GM21529 (cell line): ENCODE measurements around the gene NET1.
"Not testable (repeated sequence)": the region's sequence is repeated elsewhere in the genome, so short reads cannot be mapped to it uniquely, and the experiment has no call there.

Source experiments
- ATAC-seq: cut with Tn5 transposase; IDR thresholded peaks from one replicate; pipeline ENCODE4 v1.9.1; 2021; ENCODE audit not compliant: unreplicated experiment

The NET1 gene

DNA sequence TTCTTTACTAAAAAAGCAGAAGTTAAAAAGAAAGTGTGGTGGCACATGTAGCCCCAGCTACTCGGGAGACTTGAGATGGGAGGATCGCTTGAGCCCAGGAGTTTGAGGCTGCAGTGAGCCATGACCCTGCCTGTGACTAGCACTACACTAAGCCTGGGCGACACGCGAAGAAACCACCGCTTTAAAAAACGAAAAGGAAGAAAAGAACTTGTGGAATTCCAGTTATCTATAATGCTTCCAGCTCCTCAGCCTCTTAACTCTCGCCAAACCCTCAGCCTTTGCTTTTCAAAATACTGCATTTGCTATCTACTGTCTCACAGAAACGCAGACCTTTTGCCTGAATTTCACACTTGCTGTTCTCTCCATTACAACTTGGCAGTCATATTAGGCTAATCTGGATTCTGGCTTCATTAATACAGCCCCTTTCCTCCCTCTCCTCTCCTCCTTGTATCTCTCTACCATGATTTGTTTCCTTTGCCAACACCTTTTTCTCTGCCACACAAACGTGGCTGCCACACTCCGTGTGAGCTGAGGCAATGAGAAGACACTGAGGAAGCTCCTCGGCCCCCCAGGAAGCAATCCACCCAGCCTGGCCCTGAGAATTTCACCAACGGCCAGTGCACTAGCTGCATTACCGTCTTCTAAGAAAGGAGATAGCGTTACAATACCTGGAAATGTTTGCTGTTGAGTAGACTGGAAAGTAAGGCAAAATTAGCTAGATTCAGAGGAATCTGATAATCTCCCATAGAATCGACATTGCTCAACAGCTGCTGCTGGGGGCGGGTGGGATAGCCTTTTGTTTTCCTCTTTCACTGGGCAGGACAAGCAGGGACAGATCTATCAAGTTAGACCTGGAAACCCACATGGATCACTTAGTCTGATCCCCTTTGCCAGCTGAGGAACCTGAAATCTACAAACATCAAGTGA lies 49.8 kb downstream of the NET1 start:
- ATAC-seq = no peak

DNA sequence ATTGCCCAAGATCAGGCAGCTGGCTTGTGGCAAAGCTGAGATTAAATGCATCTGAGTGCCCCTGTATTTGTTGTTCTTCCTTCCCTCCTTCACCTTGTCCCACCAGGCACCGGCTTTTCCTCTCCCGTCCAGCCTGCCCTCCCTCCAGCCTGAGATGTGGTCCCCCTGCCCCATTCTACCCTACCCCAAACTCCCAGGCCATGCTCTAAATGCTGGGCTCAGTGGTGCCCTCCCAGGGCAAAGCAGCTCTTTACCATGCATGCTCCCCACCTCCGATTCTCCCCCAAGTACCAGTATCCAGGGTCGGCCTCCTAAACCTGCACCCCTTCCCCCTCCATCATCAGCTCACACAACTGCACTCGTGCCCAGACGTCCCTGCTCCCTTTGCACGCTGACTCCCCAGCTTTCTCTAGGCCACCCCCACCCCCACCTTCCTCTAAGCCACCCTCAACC lies 50.5 kb downstream of the NET1 start:
- ATAC-seq = no peak

DNA sequence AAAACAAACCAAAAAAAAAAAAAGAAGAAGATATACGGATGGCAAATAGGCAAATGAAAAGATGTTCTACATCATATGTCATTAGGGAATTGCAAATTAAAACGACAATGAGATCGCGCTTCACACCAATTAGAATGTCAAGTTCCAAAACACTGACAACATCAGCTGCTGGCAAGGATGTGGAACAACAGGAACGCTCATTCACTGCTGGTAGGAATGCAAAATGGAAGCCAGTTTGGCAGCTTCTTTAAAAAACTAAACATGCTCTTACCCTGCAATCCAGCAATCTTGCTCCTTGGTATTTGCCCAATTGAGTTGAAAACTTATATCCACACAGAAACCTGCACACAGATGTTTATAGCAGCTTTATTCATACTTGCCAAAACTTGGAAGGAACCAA lies 52.2 kb downstream of the NET1 start:
- ATAC-seq = no peak

DNA sequence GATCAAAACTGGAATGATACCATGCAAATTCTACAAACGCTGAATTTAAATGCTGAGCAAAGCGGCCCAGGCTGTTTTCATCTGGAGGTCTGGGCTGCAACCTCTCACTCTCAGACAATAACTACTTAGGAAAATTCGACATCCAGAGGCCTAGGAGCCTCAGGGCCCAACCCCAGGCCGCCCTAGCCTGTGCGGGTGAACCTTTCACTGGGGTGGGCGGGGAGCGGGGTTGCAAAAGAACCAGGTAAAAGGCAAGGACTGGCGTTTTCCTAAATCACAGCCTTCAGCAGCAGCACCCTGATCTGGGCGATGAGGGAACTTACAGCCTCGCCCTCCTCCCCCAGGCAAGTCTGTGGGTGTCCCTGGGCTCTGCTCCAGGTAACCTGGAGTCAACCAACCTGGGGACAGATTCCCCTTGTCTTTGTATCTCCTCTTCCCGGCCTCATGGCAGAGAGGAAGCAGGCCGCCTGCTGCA lies 53.7 kb downstream of the NET1 start:
- ATAC-seq = no peak

DNA sequence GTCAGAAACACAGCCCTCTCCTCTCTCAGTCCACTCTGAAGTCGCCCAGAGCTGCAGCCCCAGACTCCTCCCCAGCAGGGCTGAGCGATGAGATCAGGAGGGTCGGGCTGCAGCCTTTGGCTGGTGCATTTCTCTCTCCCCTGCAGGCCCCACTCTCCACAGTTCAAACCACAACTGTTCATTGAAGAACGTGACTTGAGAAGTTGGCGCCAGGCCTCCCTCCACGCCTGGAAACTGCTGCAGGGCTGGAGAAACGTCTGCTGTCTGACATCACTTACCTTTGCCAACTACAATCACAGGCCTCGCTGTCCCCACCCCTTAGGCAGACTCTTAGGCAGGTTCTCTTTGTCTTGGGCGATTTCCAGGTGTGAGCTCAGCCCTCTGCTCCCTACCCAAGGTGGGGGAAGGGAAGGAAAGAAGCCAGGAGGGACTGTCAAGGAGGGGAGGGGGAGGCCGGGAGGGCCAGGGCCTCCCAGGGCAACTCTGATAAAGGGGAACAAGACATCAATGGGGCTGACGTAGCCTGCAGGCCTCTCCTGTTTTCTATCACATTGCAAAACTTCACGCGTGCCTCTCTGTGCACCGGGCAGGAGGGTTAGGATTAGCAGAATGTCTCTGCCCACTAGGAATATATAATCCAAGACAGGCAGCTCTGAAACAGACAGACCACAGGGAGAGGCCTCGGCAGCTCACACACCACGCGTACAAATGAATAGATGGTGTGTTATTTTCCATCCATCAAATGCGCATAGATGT lies 54.3 kb downstream of the NET1 start:
- ATAC-seq = no peak

DNA sequence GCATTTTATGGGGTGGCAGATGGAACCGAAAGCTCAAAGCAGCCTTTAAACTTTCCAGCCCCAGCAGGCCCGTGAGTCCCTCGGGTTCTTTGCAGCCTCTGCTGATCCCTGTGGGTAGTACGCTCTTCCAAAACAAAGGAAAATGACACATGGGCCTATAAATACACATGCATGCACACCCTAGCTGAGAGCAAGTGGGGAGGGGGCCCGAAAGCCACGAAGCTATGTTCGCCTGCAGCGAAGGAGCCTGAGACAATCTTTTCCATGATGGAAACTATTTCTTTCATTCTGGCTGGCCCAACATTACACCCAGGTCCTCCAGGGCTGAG lies 54.8 kb downstream of the NET1 start:
- ATAC-seq = no peak

DNA sequence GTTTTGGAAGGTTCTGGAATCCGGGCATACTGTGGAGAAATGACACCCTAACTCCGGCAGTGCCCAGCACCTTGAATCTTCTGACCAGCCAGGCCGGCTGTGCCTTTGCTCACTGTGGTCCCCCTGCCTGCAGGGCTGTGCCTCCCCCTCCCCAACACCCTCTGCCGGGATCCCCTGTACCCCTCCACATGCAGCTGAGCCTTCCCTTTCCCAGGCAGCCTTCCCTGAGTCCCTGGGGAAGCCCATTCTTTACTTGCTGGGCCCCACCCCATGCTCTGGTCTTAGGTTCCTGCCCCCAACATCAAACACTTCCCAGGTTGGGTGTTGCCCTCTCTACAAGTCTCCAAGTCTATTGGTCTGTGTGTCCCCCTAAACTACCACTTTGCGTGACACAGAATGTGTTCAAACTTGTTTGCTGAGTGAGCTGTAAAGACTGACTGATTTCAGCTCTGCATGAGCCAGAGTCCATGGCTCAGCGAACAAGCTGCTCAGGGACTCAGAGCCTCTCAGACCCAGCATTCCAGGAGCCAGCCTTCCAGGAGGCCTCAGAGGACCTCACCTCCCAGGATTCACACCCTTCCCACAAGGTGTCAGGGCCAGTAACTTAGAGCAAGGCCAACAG lies 55.4 kb downstream of the NET1 start:
- no peak for ATAC-seq

DNA sequence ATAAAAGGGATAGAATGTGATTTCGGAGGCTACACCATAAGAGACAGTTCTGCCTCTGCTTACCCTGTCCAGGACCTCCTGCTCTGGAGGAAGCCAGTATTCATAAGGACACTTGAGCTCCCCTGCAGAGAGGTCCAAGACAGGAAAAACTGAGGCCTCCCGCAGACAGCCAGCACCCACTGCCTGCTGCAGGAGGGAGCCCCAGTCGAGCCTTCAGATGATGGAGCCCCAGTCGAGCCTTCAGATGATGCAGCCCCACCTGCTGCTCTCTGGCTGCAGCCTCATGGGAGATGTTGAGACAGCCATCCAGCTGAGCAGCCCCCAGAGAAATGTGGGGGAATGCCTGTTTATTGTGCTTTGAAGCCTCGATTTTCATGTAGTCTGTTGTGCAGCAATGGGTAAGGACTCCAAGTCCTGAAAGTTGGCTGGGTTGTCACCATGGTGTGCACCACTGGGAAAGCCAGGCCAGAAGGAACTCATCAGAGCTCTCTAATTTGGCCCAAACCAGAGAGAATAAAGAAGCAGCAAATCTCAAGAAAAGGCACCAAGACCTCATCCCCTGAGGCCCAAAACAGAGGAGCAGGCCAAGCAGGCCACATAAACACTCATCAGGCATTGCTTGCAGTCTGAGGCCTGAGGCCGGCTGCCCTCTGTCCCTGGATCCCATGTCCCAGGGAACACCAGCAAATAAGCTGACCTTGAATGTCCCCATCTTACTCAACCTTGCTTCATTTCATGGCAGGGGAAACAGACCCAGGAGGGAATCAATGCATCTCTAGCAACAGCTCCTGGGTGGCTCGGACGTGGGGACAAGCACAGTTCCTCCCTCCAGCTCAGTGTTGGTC lies 56.1 kb downstream of the NET1 start:
- no peak for ATAC-seq

DNA sequence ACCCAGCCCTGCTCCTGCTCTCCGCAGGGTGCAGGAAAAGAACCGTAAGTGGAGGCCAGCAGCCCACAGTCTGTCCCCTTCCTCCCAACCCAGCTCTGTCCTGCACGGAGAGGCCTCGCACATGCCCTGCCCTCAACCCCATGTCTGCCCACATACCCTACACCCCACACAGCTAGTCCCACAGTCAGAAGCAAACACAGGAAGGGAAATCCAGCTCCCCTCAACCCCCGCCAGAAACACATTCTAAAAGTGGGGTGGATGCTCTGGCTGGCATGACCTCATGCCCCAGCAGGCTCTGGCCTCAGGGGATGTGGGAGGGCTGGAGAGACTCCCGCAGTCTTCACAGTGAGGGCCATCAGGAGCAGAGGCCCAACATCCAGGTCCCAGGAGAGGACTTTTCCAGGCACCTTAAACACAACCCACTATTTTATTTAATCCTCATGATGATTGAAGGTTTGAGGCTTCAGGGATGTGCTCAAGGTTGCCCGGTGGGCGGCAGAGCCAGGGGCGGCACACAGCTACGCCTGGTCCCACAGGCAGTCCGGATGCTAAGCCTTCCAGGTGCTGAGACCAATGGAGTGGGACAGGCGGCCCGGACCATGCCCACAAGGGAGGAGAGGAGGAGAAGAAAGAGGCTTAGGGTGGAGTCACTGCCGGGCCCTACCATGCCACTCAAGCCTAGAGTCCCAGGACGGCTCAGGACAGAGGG lies 57.1 kb downstream of the NET1 start:
- no peak for ATAC-seq

DNA sequence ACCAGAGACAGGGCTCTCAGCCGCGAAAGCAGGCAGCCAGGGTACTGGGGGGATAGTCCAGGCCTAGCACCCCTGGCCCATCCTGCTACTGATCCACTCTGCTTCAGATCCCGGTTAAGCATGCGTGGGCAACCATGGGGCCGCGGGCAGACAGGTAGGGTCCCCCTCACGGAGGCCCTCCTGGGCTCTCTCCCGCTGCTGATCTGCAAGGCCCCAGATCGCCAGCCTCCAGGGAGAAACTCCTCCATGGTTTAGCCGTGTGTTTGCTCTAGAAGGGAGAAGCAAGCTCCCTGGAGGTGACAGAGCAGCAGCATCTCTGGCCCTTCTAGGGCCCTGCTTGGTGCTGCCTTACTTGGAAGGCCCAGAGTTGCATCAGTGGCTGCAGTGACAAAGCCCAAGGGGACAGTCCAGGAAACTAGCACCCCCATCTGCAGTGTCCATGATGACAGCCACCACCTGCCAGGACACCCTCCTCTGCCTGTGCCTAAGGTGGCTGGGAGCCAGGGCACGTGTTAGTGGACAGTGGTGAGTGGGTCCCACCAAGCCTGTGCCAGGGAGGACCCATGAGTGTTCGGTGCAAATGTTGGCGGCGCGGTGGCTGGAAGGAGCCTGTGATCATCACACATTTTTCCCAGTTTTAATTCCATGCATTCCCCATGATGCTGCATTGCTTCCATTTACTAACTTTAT lies 57.9 kb downstream of the NET1 start:
- no peak for ATAC-seq

DNA sequence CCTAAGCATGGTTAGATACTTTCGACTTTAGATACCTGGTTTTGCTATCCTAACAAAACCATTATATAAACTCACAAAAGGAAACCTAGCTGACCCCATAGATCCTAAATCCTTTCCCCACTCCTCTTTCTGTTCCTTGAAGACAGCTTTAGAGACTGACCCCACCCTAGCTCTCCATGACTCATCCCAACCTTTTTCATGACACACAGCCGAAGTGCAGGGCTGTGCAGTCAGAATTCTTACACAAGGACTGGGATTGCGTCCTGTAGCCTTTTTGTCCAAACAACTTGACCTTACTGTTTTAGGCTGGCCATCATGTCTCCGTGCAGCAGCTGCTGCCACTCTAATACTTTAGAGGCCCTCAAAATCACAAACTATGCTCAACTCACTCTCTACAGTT lies 62.3 kb downstream of the NET1 start:
- ATAC-seq = not testable (repeated sequence)

DNA sequence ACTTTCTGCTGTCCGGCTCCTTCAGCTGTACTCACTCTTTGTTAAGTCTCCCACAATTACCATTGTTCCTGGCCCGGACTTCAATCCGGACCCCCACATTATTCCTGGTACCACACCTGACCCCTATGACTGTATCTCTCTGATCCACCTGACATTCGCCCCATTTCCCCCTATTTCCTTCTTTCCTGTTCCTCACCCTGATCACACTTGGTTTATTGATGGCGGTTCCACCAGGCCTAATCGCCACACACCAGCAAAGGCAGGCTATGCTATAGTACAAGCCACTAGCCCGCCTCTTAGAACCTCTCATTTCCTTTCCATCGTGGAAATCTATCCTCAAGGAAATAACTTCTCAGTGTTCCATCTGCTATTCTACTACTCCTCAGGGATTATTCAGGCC lies 62.7 kb downstream of the NET1 start:
- ATAC-seq = not testable (repeated sequence)

DNA sequence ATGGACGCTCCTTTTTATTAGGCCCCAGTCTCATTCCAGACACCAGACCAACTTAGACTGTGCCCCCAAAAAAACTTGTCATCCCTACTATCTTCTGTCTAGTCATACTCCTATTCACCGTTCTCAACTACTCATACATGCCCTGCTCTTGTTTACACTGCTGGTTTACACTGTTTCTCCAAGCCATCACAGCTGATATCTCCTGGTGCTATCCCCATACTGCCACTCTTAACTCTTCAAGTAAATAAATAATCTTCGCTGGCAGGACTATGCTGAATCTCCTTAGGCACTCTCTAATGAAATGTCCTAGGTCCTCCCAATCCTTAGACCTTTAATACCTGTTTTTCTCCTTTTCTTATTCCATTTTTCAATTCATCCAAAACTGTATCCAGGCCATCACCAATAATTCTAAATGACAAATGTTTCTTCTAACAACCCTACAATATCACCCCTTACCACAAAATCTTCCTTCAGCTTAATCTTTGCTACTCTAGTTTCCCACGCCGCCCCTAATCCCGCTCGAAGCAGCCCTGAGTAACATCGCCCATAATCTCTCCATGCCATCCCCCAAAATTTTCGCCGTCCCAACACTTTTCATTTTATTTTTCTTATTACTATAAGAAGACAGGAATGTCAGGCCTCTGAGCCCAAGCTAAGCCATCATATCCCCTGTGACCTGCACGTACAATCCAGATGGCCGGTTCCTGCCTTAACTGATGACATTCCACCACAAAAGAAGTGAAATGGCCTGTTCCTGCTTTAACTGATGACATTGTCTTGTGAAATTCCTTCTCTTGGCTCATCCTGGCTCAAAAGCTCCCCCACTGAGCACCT lies 63.8 kb downstream of the NET1 start:
- ATAC-seq = not testable (repeated sequence)

DNA sequence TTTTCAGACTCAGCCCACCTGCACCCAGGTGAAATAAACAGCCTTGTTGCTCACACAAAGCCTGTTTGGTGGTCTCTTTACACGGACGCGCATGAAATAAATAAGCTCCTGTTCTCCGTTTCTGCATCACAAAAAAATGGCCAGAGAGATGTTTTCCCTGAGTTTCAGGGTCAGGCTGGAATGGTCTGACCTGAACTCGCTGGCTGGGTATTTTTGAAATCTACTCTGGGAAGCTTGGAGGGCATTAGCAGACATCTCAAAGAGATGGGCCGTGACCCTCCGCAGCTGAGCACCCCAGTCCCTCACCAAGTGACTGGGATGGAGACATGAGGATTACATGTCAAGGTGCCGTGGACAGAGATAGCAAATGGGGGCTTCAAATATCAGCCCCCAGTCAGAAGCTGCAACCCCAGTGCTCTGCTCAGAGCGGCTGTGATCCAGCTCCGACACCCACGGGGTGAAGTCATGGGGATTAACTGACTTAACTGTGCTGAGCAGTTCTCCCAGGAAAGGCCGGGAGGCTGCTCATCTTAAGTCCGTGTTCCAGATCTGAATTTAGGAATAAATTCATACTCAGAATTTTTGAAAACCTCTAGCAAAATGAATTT lies 64.7 kb downstream of the NET1 start:
- ATAC-seq = no peak

DNA sequence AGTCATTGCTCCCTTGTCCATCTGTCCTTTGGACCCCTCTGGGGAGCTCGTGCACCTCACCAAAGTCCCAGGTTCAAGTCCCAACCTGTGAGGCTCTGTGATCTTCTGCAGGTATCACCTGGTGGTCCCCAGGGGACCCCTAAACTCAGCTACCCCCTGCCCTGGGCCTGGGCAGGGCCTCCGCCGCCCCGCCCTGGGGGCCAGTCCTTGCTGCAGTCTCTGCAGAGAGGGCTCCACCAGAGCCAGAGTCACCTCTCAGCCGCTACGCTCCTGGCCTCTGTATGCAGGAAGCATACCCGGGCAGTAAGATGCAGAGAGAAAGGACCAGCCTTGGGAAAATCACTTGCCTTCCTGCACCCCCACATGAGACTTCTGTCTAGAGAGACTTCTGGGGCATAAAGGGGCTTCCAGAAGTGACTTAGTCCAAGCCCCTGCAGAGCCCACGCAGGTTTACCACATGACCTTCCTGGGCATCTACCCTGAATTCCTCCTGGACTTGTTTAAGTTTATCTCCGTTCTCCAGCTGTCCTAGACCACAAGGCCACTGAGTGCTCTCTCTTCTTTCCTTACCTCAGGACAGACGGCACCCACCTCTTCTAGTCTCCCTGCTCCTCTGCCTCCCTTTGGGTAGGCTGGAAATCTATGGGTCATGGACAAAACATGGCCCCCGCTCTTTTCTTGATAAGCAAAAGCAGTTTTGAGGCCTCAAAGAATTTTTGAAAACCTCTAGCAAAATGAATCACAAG lies 65.8 kb downstream of the NET1 start:
- ATAC-seq = no peak

DNA sequence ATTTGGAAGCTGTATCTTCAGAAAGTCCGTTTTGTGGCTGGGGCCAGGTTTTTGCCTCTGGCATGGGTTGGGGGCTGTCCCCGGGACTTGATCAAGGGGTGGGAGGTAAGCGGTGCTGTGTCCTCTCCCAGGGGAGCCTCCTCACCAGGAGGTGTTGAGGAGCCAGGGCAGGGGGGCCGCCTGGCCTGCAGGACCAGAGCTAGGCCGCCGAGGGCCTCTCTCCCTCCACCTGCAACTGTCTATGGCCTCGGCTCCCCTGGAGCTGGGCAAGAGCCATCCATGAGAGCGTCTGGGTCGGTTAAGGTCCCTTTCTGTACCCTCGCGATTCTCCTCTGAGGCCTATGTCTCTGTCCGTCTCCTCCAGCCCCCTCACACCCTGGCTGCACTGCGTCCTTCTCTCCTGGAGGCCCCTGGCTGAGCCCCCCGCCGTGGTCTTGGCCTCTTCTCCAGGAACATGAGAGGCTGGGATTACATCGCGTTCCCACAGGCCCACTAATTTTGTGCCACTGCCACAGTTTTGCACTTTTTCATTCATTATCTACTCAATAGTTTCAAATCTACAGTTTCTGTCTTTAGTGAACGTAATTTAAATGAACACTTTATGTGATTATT lies 66.4 kb downstream of the NET1 start:
- ATAC-seq = no peak

DNA sequence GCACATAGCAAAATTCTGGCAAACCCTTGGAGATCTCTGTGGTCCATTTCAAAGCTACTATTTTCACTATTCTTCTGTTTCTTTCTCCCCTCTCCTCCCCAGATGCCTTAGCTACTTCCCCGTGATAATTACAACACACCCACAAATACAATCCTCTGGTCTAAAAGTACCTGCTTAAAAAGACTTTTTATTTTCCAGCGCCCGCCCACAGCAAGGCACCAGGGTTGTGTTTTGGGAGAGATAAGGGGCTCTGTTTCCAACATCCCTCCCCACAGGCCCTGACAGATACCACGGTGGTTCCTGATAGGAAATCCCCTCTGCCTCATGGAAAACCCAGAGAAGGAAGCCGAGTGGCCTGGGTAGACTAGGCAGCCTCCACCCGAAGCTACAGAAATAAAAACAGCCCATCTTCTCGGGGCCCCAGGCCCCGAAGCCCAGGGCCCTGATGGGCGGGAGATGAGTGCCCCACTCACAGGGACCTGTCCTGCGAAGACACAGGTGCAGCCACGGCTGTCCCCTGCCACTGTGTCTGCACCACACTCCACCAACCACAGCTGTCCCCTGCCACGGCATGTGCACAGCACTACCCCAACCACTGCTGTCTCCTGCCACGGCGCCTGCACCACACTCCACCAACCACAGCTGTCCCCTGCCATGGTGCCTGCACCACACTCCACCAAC lies 67.3 kb downstream of the NET1 start:
- ATAC-seq = no peak
